ENCODE results near the gene UNC5C. TPM values are rescaled to one million over a fixed set of nuclear protein-coding genes. Genes with fewer than 3 reads are reported as not detected.

Gene UNC5C
- total and polyA plus RNA-seq, 10 of the 15 experiments (the other 5 are each of a cell fraction or from before 2014, with no cell fraction given), result 0.02 to 2.0 (median 0.15) TPM; not detected in 1

GRCh38 chr4:95243892-95244291 is 304.9 kb downstream of the UNC5C start:
- no peak for ATAC-seq
- no peaks in the 10 kb centered on the region for H3K9me3 ChIP-seq (replicated peaks; ENCODE audit: control insufficient read depth, insufficient read depth, low read length)
- no peak overlapping the region for H3K4me3 ChIP-seq
- no peak overlapping the region for H3K27ac ChIP-seq (ENCODE audit: control insufficient read depth, insufficient read depth)
- in situ Hi-C loops (cut with MboI), result no loop called here
- no peaks in the 10 kb centered on the region for H3K4me1 ChIP-seq (ENCODE audit: control insufficient read depth, insufficient read depth, low read length)
- FAIRE-seq, result no peak
- H3K79me2 ChIP-seq (ENCODE audit: control insufficient read depth, insufficient read depth, low read length), result no peaks in the 10 kb centered on the region
- BruUV-seq (replicated peaks), result no TSS peak
- WGBS (ENCODE audit: insufficient coverage, insufficient replicate concordance, low lambda C conversion rate, missing lambda C conversion rate), result 0% methylated on average over 1 of the region's 1 CpG
- CTCF ChIA-PET, result no interaction called here
- DNase-seq (ENCODE audit: low read depth, low spot score), result no peak
- H3K4me2 ChIP-seq (ENCODE audit: control insufficient read depth, insufficient read depth), result no peak overlapping the region
- no peak overlapping the region for H3K9ac ChIP-seq (ENCODE audit: control insufficient read depth, insufficient read depth, low read length)
- TF ChIP-seq PML (IDR thresholded peaks at IDR 0.05; ENCODE audit: low read length) (no peak), HCFC1 (IDR thresholded peaks at IDR 0.05; ENCODE audit: low read length) (no peak), SUPT20H (IDR thresholded peaks at IDR 0.05; ENCODE audit: borderline replicate concordance, control insufficient read depth, low read depth, low read length) (no peak), CHD4 (IDR thresholded peaks at IDR 0.05) (no peak), HDAC2 (IDR thresholded peaks at IDR 0.05) (no peak), ASH2L (IDR thresholded peaks at IDR 0.05; ENCODE audit: borderline replicate concordance, low read depth) (no peak), BCL3 (IDR thresholded peaks at IDR 0.05; ENCODE audit: borderline replicate concordance, insufficient read depth, low read depth, low read length, poor library complexity, severe bottlenecking) (no peak), JUND (IDR thresholded peaks at IDR 0.05; ENCODE audit: low read depth, low read length) (no peak), CBX3 (IDR thresholded peaks at IDR 0.05; ENCODE audit: borderline replicate concordance, low read depth) (no peak), KAT2A (conservative IDR thresholded peaks at IDR 0.05; ENCODE audit: control insufficient read depth, low read depth, low read length) (no peak), NFYA (IDR thresholded peaks at IDR 0.05; ENCODE audit: borderline replicate concordance, low read depth, low read length) (no peak), SIN3A (IDR thresholded peaks at IDR 0.05; ENCODE audit: low read depth, low read length) (no peak), ELK1 (IDR thresholded peaks at IDR 0.05; ENCODE audit: low read depth, low read length) (no peak)
- no peak overlapping the region for H2AFZ ChIP-seq (ENCODE audit: control insufficient read depth, low read depth, low read length)
- RAD21 ChIA-PET (ENCODE audit: unreplicated experiment), result no interaction called here
- no peaks in the 10 kb centered on the region for H3K36me3 ChIP-seq (ENCODE audit: control insufficient read depth in 2 of 2, insufficient read depth in 2 of 2, low read length in 1 of 2)
- SMC1A ChIA-PET (ENCODE audit: uncharacterized antibody, unreplicated experiment), result no interaction called here
- H4K20me1 ChIP-seq (ENCODE audit: control insufficient read depth, insufficient read depth), result no peaks in the 10 kb centered on the region
- intact Hi-C loops (cut with micrococcal nuclease; ENCODE audit: unreplicated experiment), result no loop called here
- POLR2A ChIA-PET, result no interaction called here
- H3K27me3 ChIP-seq (replicated peaks in 1 of 2; ENCODE audit: control insufficient read depth in 2 of 2, insufficient read depth in 2 of 2, low read length in 1 of 2), result no peaks in the 10 kb centered on the region

All from GM12878 (cell line).